GM10266 (cell line): ENCODE measurements around the gene CHCHD4.
"Not testable (repeated sequence)": the region's sequence is repeated elsewhere in the genome, so short reads cannot be mapped to it uniquely, and the experiment has no call there.

Source experiments
- DNase-seq: peaks from one replicate; pipeline ENCODE4 v3.0.0; 2012; ENCODE audit errors: extremely low spot score
- CTCF ChIP-seq: IDR thresholded peaks from 2 replicates; pipeline ENCODE4 v1.5.1; 2012; ENCODE audit warnings: mild to moderate bottlenecking, low read depth; ENCODE audit not compliant: control insufficient read depth, insufficient read depth; ENCODE audit errors: missing control alignments

Gene CHCHD4

DNA sequence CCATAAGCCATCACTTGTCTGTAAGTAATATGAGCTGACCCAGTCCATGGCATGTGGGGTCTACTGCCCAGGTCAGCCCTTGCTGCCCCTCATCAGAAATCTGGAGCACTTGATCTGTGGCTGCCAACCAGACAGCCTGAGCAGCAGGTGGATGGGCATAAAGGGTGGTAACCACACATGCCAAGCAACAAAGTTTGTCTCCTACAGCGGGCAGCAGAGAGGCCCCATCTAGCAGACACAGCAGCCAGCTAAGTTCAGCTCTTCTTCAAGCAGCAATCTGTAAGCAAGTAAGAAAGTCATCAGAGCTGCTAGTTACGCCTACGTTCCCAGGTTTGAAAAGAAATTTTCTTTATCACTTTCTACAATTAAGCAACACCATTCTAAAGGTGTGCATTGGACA lies 27.9 kb downstream of the CHCHD4 start:
- no peak for DNase-seq
- TF ChIP-seq CTCF = no peak

- no peak for TF ChIP-seq CTCF
- DNase-seq = no peak
Measured at GRCh38 chr3:14093831-14094230, 30.8 kb downstream of the CHCHD4 start.

- DNase-seq = no peak
- no peak for TF ChIP-seq CTCF
Measured at GRCh38 chr3:14092464-14092863, 32.2 kb downstream of the CHCHD4 start.

DNA sequence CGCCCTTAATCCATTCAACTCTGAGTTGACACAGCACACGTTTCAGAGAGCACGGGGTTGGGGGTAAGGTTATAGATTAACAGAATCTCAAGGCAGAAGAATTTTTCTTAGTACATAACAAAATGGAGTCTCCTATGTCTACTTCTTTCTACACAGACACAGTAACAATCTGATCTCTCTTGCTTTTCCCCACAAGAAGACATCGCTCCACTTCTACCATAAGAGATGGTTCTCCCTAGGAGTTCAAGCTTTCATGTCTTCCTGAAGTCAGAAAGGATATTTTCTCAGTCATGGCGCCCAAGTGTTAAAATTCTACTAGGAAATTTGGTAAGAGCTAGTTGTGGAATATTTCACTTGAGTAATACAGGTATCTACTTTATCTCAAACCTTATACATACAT lies 32.7 kb downstream of the CHCHD4 start:
- not testable (repeated sequence) for DNase-seq

- not testable (repeated sequence) for DNase-seq
Measured at GRCh38 chr3:14087461-14087860, 37.2 kb downstream of the CHCHD4 start.

DNA sequence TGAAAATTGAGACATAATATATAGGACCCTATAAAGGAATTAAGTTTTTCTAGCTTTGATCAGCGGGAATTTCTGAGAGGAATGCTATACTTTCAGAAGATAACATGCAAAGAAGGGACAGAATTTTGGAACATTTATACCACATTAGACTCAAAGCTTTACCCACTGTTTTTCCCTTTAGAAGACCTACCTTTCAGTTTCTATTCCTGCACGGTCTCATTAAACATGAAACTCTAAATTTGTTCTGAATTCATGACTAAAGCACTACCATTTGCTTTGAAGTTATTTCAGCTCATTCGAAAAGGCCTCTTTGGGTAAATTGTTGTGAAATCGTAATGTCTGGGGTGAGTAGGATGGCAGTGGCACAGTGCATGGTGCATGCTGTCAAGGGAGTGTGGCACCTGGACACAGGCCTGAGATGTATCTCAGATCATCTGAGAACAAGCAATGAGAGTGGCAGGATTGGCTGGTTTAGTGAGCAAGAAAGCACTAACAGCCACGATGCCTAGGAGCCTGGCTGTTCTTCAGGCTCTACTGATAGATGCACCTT lies 42.5 kb downstream of the CHCHD4 start:
- DNase-seq = no peak
- no peak for TF ChIP-seq CTCF

- DNase-seq = no peak
- TF ChIP-seq CTCF = no peak
Measured at GRCh38 chr3:14077310-14077709, 47.4 kb downstream of the CHCHD4 start.

- DNase-seq = not testable (repeated sequence)
Measured at GRCh38 chr3:14075233-14075632, 49.4 kb downstream of the CHCHD4 start.

DNA sequence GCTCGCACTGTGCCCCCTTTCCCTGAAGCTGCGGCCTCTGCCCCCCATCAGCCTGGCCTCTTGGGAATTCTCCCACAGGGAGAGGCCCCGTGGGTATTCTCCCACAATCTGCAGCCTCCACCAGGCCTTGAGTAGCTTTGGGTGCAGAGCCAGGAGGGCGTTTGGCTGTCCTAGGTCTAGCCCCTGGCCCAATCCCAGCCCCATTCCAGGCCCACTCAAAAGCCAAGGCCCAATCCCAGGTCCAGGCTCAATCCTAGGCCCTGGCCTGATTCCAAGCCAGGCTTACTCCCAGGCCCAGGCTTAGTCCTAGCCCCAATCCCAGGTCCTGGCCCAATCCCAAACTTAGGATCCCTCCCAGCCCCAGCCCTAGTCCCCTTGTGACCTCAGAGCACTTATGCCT lies 59.8 kb downstream of the CHCHD4 start:
- DNase-seq = no peak
- TF ChIP-seq CTCF = no peak
